HUDEP-2 (cell line): ENCODE data around the gene PLEKHA4.
"Not testable (repeated sequence)": the region's sequence is repeated elsewhere in the genome, so short reads cannot be mapped to it uniquely, and the experiment has no call there.

Experiments
- DNase-seq, 76 experiments: peaks; one replicate each; lab custom pipeline; 2025; ENCODE audit not compliant: unreplicated experiment in 76 of 76; lab: John Stamatoyannopoulos, UW

The PLEKHA4 gene

DNA sequence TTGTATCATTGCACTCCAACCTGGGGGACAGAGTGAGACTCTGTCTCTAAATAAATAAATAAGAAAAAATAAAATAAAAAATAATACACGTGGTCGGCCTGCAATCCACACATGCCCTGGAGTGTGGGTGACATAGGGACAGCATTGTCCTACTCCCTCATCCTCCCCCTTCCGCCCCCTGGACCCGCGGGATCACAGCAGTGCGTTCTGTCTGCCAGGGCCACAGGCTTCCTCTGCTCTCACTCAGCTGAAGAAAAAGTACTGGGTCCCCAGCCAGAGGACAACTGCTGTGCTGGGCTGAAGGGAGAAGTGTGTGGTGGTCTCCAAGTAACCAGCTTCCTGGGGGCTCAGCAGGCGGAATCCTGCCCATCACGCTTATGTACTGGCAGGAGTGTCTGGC is 63.9 kb downstream of the PLEKHA4 start:
- DNase-seq, result no peak

DNA sequence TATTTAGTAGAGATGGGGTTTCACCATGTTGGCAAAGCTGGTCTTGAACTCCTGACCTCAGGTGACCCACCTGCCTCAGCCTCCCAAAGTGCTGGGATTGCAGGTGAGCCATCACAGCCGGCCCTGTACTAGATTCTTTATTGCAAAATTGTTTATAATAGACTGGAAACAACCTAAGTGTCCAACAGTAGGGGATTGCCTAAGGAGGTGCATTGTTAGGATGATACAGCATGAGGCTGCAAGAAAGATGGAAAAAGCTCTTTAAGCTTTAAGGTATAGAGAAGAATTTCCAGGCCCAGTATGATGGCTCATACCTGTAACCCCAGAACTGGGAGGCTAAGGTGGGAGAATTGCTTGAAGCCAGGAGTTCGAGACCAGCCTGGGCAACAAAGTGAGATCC is 65.8 kb downstream of the PLEKHA4 start:
- DNase-seq, result no peak

DNA sequence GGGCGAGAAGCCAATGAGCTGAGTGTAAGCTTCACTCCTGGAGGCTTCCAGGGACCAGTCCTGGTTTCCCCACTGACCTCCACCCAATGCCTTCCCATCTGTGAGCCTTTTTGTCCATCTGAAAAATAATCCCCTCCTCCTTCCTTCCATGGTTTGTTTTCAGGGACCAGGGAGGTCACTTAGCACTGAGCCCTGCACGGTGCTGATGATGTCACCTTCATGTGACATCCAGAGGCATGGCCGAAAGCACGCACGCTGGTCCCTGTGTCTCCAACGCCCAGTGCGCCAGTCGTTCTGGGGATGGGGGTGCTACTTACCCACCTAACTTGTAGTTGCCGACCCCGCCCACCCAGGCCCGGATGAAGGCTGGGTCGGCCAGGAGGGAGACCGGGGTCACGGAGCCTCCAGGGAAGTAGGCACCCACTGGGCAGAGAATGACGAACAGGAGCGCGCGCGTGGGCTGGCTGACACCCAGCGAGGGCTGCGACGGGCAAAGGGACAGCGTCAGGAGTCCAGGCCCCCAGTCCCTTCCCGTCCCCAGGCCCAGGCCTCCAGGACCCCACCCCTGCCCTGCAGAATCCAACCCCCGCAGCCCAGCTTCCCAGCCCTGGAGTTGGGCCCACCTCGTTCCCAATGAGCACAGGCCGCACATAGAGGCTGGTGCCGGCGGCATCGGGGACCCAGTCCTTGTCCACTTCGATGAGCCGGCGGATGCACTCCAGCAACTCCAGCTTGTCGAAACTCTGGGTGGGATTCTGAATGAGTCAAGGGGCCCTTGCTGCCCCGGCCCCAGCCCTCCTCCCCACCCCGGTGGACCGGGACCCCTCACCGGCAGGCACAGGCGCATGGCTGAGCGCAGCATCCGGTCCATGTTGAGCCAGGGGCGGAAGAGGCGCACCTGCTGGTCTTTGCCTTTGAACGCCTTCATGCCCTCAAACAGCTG is 68.8 kb downstream of the PLEKHA4 start:
- no peak for DNase-seq

DNA sequence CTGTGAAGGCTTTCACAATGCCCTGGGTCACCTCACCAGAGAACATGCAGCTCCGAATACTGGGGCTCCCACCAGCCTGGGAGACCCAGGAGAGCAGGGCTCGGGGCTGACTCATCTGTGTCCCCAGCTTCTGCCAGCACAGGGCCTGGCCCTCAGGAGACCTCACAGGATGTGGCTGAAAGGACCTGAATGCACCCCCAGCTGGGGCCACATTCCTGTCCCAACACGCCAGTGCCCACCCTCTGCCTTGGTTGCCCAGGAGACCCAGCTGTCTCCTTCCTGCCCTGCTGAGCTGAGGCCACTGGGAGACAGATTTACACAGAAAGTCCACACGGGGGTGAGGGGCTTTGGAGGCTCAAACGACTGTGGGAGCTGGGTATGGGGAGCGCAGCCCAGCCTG is 69.5 kb downstream of the PLEKHA4 start:
- no peak for DNase-seq

DNA sequence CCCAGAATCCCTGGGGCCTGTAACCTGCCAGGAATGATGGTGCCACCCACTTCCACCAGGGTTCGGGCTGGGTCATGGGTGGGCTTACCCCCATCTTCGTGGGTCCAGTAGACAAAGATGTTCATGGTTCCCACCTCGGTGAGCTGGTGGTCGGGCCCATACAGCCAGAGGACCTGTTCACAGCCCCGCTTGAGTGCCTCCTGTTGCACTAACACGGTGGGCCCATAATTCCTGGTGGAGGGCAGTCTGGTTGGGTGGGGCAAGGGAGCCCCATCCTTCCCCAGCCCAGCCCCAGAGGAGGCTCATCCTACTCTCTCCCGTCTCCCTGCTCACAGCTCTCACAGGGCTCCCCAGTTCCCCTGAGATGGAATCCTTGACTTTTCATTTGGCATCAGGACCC is 71.3 kb downstream of the PLEKHA4 start:
- no peak for DNase-seq

DNA sequence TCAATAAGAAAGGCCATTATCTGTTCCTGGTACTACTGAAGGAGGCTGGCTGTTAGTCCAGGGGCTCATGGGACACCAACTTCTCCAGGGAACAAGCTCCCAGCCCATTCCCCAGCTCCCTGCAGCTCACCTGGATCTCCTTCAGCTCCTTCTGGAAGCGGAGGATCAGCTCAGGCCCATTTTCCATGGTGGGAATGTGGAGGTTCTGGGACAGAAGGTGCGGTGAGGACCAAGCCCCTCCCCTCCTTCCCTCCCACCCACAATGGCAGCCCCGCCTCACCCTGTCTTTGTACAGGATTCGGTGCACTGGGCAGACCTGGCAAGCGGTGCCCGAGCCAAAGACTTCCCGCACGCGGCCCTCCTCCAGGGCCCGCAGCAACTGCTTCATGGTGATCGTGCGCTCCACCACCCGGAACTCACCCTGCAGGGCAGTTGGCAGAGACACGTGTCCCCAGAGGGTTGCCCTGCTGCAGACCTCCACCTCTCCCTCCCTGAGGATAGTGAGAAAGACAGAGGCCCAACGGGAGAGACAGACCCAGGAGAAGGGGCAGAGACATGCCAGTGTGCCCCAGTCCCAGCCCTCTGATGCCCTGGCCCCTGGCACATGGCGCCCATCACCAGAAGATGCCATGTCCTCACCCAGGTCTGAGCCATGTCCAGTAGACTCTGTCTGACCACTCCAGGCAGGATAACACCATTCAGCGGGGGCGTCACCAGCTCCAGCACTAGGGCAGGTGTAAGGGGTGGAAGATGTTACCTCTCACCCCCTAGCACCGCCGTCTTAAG is 71.9 kb downstream of the PLEKHA4 start:
- no peak for DNase-seq

DNA sequence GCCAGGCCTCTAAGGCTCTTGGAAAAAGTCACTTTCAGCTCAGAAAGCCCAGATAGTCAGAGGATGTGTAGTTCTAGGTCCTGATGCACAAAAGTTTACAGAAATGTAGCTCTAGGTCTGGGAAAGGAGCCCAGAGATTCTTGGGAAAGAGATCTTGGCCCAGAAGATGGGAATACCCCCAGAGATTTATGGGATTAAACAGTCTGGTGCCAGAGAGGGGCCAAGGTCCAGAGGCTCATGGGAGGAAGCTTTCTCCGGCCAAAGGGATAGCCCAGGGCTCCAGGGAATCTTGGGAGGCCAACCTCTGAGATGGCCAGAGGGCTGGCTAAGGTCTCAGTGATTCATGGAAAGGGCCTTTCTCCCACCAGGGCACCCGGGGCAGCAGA is 72.7 kb downstream of the PLEKHA4 start:
- DNase-seq, result no peak

DNA sequence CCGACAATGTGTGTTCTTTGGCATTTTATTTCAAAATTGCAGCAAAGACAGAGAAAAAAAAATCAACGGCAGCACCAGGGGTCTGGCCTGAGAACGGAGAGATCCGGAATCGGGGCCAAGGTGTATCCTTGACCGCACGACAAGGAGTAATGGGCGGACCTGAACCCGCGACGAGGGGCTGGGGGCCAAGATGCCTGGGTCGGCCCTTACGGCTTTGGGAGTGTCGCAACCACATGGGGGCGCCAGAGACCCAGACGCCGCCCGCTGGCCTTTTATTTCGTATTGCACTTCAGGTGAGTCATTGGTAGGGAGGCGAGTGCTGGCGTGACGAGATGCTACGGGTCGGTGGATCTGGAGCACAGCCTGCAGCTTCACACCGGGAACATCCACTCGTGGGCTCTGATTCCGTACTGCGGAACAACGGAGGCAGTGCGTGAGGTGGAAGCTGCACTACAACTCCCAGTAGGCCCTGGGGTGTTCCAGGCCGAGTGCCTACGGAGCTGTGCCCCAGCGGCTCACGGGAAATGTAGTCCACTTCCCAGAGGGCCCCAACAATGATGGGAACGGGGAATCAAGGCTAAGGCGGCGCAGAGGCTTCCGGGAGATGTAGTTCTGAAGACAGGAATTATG is 73.2 kb downstream of the PLEKHA4 start:
- DNase-seq, result peak in 73 of 76 experiments; percentile 50 to 96 (median 87)

DNA sequence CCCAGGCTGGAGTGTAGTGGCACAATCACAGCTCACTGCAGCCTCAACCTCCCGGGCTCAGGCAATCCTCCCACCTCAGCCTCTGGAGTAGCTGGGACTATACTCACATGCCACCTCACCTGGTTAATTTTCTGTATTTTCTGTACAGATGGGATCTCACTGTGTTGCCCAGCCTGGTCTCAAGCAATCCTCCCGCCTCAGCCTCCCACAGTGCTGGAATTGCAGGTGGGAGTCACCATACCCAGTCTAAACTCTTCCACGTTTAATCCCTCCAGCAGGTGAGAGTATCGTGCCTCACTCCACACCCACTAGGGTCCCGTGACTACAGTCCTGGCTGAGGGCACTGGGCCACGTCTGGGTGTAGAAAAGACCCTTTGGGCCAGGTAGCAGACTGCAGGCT is 74.1 kb downstream of the PLEKHA4 start:
- no peak for DNase-seq

DNA sequence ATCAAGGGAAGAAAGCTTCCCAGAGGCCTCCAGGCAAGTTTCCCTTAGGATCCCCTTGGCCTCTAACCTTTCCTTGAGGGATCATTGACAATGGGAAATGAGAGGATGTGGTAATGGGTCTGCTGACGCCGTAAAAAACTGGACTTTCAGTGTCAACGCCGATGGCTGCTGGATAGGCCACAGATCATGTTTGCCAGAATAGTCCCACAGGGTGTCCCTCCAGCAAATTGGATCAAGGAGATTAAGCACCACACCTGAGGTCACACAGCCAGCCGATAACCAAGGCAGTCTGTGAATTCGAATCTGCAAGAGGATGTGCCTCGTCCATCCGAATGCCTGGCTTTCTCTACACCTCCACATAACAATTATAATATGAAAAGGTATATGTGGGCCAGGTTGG is 75.1 kb downstream of the PLEKHA4 start:
- DNase-seq, result no peak

DNA sequence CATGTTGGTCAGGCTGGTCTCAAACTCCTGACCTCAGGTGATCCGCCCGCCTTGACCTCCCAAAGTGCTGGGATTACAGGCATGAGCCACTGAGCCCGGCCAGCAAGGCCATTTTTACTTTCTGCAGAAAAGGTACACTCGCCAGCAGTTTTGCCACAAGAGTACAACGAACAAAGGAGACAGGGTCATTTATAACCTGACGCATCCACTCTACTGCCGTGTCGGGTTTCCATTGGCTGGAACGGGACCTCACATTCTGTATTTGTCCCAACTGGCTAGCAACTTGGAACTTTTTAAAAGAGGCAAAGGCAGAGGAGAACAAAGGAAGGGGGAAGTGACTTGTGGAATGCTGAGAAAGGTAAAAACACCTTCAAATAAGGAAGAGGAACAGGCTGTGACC is 81.1 kb downstream of the PLEKHA4 start:
- not testable (repeated sequence) for DNase-seq
